ENCODE results near the gene HOXA9. TPM values are rescaled to one million over a fixed set of nuclear protein-coding genes. Genes with fewer than 3 reads are reported as not detected.
A peak's percentile ranks its signal among the peaks of the same experiment; 100 is the strongest.

Gene HOXA9
- total RNA-seq, 1 donor from 2014 or later: not detected

DNA sequence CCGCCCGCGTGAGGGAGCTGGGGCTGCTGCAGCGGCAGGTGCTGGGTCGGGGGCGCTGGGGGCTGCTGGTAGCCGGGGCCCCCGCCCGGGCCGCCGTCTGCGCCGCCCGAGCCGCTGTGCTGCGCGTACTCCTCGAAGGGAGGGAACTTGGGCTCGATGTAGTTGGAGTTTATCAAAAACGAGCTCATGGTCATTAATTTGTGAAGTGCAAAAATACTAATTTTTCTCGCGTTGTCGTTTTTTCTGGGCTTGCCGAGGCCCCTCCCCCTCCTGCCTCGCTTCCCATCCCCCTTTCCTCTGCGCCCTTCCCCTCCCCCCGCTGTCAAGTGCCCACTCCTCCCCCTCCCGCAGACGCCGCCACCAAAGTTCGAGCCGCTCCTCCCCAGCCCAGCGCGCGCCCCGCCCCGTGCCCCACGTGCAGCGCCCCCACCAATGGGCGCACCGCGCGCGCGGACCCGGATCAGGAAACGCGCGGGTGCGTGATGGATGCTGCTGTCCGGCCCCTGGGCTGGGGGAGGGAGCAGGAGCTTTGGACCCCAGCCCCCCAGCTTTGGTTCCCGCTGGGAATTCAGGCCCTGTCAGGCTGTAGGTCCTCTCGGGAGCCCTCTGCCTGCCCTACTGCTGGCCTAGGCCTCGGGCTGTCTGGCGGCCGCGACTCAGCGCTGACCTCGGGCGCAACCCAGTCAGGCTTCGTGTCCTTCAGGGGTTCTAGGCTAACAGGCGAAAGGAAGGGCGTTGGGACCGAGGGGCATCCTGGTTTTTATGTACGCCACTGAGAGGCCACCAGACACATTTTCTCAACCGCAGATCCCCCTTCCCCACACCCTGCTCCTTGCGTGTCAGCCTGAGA lies 34.6 kb downstream of the HOXA9 start, which contains the start of gene HOXA4:
HOXA4 (minus strand) TSS at position 218 of the 850 bp plus-strand sequence; CDS start at position 194, 24 bp downstream.
- H3K27me3 ChIP-seq (ENCODE audit: control insufficient read depth, insufficient read depth, low read length): peaks cover 62% of the 10 kb centered on the region
- FAIRE-seq (no peak), DNase-seq (ENCODE audit: low read depth) (no peak)
- no peaks in the 10 kb centered on the region for H3K36me3 ChIP-seq (ENCODE audit: control insufficient read depth, insufficient read depth, low read length)
- peak within 1 kb of the TSS; percentile 18 for H3K4me3 ChIP-seq (ENCODE audit: low read depth, low read length)
- TF ChIP-seq, protein P1, sequence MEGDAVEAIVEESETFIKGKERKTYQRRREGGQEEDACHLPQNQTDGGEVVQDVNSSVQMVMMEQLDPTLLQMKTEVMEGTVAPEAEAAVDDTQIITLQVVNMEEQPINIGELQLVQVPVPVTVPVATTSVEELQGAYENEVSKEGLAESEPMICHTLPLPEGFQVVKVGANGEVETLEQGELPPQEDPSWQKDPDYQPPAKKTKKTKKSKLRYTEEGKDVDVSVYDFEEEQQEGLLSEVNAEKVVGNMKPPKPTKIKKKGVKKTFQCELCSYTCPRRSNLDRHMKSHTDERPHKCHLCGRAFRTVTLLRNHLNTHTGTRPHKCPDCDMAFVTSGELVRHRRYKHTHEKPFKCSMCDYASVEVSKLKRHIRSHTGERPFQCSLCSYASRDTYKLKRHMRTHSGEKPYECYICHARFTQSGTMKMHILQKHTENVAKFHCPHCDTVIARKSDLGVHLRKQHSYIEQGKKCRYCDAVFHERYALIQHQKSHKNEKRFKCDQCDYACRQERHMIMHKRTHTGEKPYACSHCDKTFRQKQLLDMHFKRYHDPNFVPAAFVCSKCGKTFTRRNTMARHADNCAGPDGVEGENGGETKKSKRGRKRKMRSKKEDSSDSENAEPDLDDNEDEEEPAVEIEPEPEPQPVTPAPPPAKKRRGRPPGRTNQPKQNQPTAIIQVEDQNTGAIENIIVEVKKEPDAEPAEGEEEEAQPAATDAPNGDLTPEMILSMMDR (IDR thresholded peaks at IDR 0.05; ENCODE audit: insufficient read depth, low read length, severe bottlenecking): no peak

DNA sequence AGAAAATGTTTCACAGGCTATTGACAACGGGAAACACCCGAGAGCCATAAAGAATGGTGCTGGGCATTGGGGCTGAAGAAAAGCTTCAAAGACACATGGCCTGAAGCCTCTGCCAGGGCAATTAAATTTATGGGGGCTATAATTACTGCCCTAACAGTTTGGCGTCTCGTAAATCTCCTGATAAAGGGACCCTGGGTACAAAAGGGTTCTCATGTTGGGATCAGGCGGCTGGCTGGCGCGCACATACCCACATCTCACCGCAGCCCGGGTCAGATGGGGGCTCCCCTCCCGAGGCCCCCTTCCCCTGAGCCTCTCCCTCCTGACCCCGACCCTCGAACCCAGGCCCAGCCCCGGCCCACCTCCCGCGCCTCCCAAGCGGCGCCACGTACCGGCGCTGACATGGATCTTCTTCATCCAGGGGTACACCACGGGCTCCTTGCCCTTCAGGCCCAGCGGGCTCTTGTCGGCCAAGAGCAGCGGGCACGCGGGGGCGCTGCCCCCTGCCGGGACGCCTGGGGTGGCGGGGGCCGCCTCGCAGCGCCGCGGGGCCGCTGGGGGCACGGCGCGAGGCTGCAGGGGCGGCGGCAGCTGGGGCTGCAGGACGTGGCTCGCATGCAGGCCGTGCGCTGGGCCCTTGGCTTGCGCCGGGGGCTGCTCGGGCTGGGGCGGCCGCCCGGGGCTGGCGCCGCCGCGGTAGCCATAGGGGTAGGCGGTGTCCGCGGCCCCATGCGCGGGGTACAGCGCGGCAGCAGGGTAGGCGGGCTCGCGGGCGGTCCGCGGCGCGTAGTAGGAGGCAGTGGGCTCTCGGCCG lies 35.4 kb downstream of the HOXA9 start:
- no peak for FAIRE-seq
- TF ChIP-seq, protein P1 (IDR thresholded peaks at IDR 0.05; ENCODE audit: insufficient read depth, low read length, severe bottlenecking): no peak
- Histone ChIP-seq H3K36me3 (ENCODE audit: control insufficient read depth, insufficient read depth, low read length) (no peaks in the 10 kb centered on the region), H3K4me3 (ENCODE audit: low read depth, low read length) (no peak overlapping the region), H3K27me3 (ENCODE audit: control insufficient read depth, insufficient read depth, low read length) (peaks cover 65% of the 10 kb centered on the region)
- DNase-seq (ENCODE audit: low read depth): no peak

DNA sequence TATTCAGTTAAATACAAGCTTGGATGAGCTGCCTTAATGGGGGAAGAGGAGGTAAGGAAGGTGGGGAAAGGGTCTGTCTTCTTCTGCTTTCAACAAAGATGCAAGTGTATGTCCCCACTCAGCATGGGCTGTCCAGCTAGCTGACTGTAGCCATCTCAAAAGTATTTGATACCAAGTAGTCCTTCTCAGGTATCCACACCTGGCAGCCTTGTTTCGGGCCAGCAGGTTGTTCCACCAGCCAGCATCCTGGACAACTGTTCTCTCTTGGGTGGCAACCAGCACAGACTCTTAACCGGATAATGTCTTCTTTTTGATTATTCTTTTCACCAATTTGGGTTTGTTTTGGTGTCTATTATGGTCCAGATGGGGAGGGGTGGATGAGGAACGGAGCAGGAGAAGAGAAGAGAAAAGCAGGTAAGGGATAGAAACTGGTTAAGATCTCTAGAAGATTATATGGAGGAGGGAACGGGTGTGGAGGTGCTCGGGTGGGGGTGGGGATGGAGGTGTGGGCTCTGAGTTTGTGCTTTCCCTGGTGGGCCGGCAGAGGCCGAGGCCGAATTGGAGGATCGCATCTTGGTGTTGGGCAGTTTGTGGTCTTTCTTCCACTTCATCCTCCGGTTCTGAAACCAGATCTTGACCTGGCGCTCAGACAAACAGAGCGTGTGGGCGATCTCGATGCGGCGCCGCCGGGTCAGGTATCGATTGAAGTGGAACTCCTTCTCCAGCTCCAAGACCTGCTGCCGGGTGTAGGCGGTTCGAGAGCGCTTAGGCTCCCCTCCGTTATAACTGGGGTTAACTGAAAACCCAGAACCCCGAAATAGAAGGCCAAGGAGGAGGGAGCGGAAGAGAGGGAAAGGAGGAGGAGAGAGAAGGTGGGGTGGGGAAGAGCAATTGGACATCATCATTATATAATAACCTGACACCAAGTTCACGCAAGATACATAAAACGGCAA lies 36.3 kb downstream of the HOXA9 start:
- Histone ChIP-seq H3K27me3 (ENCODE audit: control insufficient read depth, insufficient read depth, low read length) (peaks cover 69% of the 10 kb centered on the region), H3K36me3 (ENCODE audit: control insufficient read depth, insufficient read depth, low read length) (no peaks in the 10 kb centered on the region), H3K4me3 (ENCODE audit: low read depth, low read length) (no peak overlapping the region)
- TF ChIP-seq, protein P1 (IDR thresholded peaks at IDR 0.05; ENCODE audit: insufficient read depth, low read length, severe bottlenecking): no peak
- DNase-seq (ENCODE audit: low read depth) (no peak), FAIRE-seq (no peak)

DNA sequence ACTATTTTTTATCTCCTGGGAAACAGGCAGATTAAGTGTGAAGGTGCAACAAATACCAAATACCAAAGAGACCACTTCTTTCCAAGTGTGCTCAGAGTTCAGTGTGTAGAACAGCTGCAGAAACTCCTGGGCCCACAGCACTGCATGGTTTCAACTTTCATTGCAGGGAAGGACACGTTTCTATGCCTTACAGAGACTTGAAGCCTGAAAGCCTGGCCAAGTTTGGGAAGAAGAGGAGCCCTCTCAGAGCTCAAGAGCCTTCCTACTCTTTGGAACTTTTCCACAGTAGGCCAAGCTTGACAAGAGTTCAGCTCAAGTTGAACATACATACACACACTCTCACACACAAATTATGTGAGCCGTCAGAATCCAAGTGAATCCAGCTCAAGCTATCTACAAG lies 37.3 kb downstream of the HOXA9 start:
- H3K36me3 ChIP-seq (ENCODE audit: control insufficient read depth, insufficient read depth, low read length): no peaks in the 10 kb centered on the region
- no peak for DNase-seq (ENCODE audit: low read depth)
- H3K4me3 ChIP-seq (ENCODE audit: low read depth, low read length): no peak overlapping the region
- no peak for FAIRE-seq
- H3K27me3 ChIP-seq (ENCODE audit: control insufficient read depth, insufficient read depth, low read length): peaks cover 73% of the 10 kb centered on the region
- TF ChIP-seq, protein P1 (IDR thresholded peaks at IDR 0.05; ENCODE audit: insufficient read depth, low read length, severe bottlenecking): no peak

DNA sequence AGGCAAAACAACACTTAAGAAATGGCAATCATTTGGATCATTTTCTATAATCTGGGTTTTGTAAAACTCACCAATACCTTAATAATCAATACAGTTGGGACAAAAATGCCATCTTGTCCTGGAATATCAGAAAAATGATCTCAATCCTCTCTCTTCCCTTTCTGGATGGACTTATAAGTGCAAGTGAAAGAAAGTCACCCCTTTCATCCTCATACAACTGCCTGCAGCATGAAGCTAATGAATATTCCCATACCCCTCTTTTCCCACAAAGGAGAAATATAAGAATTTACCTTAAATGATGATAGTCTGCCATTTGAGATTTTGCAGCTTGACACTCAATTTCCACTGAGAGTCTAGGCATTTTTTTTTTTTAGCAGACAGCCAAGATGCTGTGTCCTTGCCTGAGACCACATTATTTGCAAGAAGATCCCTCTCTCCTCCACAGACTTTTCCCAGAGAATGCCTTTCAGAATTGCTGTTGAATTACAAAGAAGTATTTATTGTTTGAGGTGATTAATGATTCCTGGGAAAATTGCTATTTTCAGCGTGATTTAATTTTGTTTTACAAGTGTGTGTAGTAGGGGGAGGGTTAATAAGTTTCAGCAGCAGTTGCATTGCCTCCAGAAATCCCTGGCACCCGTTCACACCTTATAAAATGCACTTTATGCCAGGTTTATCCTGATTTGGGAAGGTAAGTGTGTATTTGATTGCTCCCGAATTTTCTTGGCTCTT lies 38.6 kb downstream of the HOXA9 start:
- H3K36me3 ChIP-seq (ENCODE audit: control insufficient read depth, insufficient read depth, low read length): no peaks in the 10 kb centered on the region
- H3K27me3 ChIP-seq (ENCODE audit: control insufficient read depth, insufficient read depth, low read length): peaks cover 84% of the 10 kb centered on the region
- H3K4me3 ChIP-seq (ENCODE audit: low read depth, low read length): no peak overlapping the region
- FAIRE-seq (no peak), DNase-seq (ENCODE audit: low read depth) (no peak)
- TF ChIP-seq, protein P1 (IDR thresholded peaks at IDR 0.05; ENCODE audit: insufficient read depth, low read length, severe bottlenecking): no peak

Data from bronchial epithelial cell (primary cell).